HepG2 (cell line): ENCODE data around the gene OSER1. TPM values are rescaled to one million over a fixed set of nuclear protein-coding genes. Genes with fewer than 3 reads are reported as not detected.

ENCODE experiments used
- CAMTA2 ChIP-seq: sonication (generic); formaldehyde crosslinking; IDR thresholded peaks from 2 replicates; pipeline ENCODE4 v1.4.0; 2020; ENCODE audit warnings: mild to moderate bottlenecking, missing genetic modification reagents, borderline replicate concordance
- CREB3 ChIP-seq: sonication (generic); formaldehyde crosslinking; IDR thresholded peaks from 2 replicates; pipeline ENCODE4 v1.5.0; 2020; ENCODE audit warnings: missing genetic modification reagents
- DRAP1 ChIP-seq: IDR thresholded peaks from 2 replicates; pipeline ENCODE4 v1.6.1; 2016; ENCODE audit warnings: missing genetic modification reagents, missing compliant biosample characterization
- HMGA1 ChIP-seq: sonication (generic); formaldehyde crosslinking; conservative IDR thresholded peaks from 2 replicates; pipeline ENCODE4 v1.4.0; 2020; ENCODE audit warnings: missing genetic modification reagents
- HNRNPL ChIP-seq: fragments of 200-400 bp; formaldehyde crosslinking; IDR thresholded peaks from 2 replicates; pipeline ENCODE4 v1.6.1; 2017; ENCODE audit warnings: mild to moderate bottlenecking, low read depth, low read length
- HOXA5 ChIP-seq: sonication (generic); formaldehyde crosslinking; IDR thresholded peaks from 2 replicates; pipeline ENCODE4 v1.4.0; 2020; ENCODE audit warnings: missing genetic modification reagents
- KDM2A ChIP-seq: sonication (generic); formaldehyde crosslinking; IDR thresholded peaks from 2 replicates; pipeline ENCODE4 v1.4.0; 2020; ENCODE audit warnings: low read depth, missing genetic modification reagents, borderline replicate concordance
- KDM6A ChIP-seq: IDR thresholded peaks from 2 replicates; pipeline ENCODE4 v1.6.1; 2016; ENCODE audit warnings: low read depth
- MBNL3 ChIP-seq: fragments of 250-450 bp; sonication (Bioruptor Pico); conservative IDR thresholded peaks from 2 replicates; pipeline ENCODE4 v1.8.0; 2022; ENCODE audit warnings: mild to moderate bottlenecking, inconsistent platforms
- MIXL1 ChIP-seq: IDR thresholded peaks from 2 replicates; pipeline ENCODE4 v1.6.1; 2016
- MTF2 ChIP-seq: sonication (generic); formaldehyde crosslinking; IDR thresholded peaks from 2 replicates; pipeline ENCODE4 v1.5.0; 2020; ENCODE audit warnings: missing genetic modification reagents, borderline replicate concordance
- PCBP1 ChIP-seq: fragments of 200-400 bp; formaldehyde crosslinking; IDR thresholded peaks from 2 replicates; pipeline ENCODE4 v1.6.1; 2017; ENCODE audit warnings: mild to moderate bottlenecking, low read depth, low read length, borderline replicate concordance
- PHB2 ChIP-seq: fragments of 450-650 bp; IDR thresholded peaks from 2 replicates; pipeline ENCODE4 v1.6.1; 2018; ENCODE audit not compliant: partially characterized antibody
- SAP130 ChIP-seq: IDR thresholded peaks from 2 replicates; pipeline ENCODE4 v1.6.1; 2016; ENCODE audit warnings: low read depth
- SP5 ChIP-seq: IDR thresholded peaks from 2 replicates; pipeline ENCODE4 v1.6.1; 2016; ENCODE audit warnings: low read depth, borderline replicate concordance
- TEAD3 ChIP-seq: optimal IDR thresholded peaks from 2 replicates; pipeline ENCODE3; 2016; ENCODE audit warnings: borderline replicate concordance
- TERF1 ChIP-seq: sonication (generic); formaldehyde crosslinking; IDR thresholded peaks from 2 replicates; pipeline ENCODE4 v1.8.0; 2022; ENCODE audit warnings: mild to moderate bottlenecking, missing genetic modification reagents, moderate library complexity
- ZFP82 ChIP-seq: sonication (generic); formaldehyde crosslinking; IDR thresholded peaks from 2 replicates; pipeline ENCODE4 v1.5.1; 2020; ENCODE audit warnings: mild to moderate bottlenecking, missing genetic modification reagents, borderline replicate concordance
- ZIK1 ChIP-seq: sonication (generic); formaldehyde crosslinking; IDR thresholded peaks from 2 replicates; pipeline ENCODE4 v1.5.0; 2020; ENCODE audit warnings: mild to moderate bottlenecking, low read depth, missing genetic modification reagents, borderline replicate concordance
- ZKSCAN1 ChIP-seq: fragments of 150-350 bp; IDR thresholded peaks from 2 replicates; pipeline ENCODE4 v1.6.1; 2014; ENCODE audit warnings: low read length
- ZKSCAN8 ChIP-seq: IDR thresholded peaks from 2 replicates; pipeline ENCODE4 v1.6.1; 2016; ENCODE audit warnings: borderline replicate concordance, missing genetic modification reagents, missing compliant biosample characterization
- ZNF343 ChIP-seq: sonication (generic); formaldehyde crosslinking; IDR thresholded peaks from 2 replicates; pipeline ENCODE4 v1.4.0; 2020; ENCODE audit warnings: mild to moderate bottlenecking, missing genetic modification reagents
- ZNF460 ChIP-seq: sonication (generic); formaldehyde crosslinking; IDR thresholded peaks from 2 replicates; pipeline ENCODE4 v1.5.1; 2020; ENCODE audit warnings: missing genetic modification reagents, mild to moderate bottlenecking, borderline replicate concordance
- ZNF598 ChIP-seq: sonication (generic); formaldehyde crosslinking; IDR thresholded peaks from 2 replicates; pipeline ENCODE4 v1.5.1; 2020; ENCODE audit warnings: mild to moderate bottlenecking, missing genetic modification reagents, borderline replicate concordance
- polyA plus RNA-seq, 8 experiments: library from polyadenylated mRNA; depleted of rRNA in 3 of 8; stranded (reverse) in 7 of 8; unstranded in 1 of 8; fragments of >200 nt; fragmentation: Illumina TruSeq in 4 of 8; extraction: Trizol in 4 of 8; gene quantifications; 2 replicates each; pipeline versions ENCODE4 v1.2.1 to v1.2.3, GENCODE V29; 2011 to 2016; ENCODE audit warnings: low read depth in 4 of 8, missing spikeins in 1 of 8, mixed read lengths in 1 of 8; ENCODE audit not compliant: insufficient read depth in 1 of 8
- total RNA-seq, 5 experiments: library from RNA; depleted of rRNA; stranded (reverse); fragments of >200 nt; fragmentation: Illumina TruSeq; extraction: Trizol; gene quantifications; 2 replicates each; pipeline ENCODE4 v1.2.3, GENCODE V29; 2016; ENCODE audit warnings: low read depth in 1 of 5
- TF ChIP-seq, protein P1 (sequence below): sonication (generic); formaldehyde crosslinking; IDR thresholded peaks from 2 replicates; pipeline ENCODE4 v1.4.0; 2020; ENCODE audit warnings: mild to moderate bottlenecking, missing genetic modification reagents

The OSER1 gene
- total and polyA plus RNA-seq, 2 of the 13 experiments (the other 11 are each of a cell fraction or from before 2014, with no cell fraction given) = 71.2 to 71.5 TPM

GRCh38 chr20:44187054-44187771, 23.4 kb downstream of the OSER1 start, which contains the start of gene JPH2 (continued):
- TF ChIP-seq MTF2 = no peak
- no peak for TF ChIP-seq PHB2
- no peak for TF ChIP-seq ZFP82 (CRISPR knock-in tag)
- TF ChIP-seq HNRNPL = no peak
- TF ChIP-seq CREB3 (CRISPR knock-in tag) = no peak
- TF ChIP-seq KDM6A (CRISPR knock-in tag) = no peak
- 0 out of 2 replicates have a peak, but pooled peaks have one; percentile 55 for TF ChIP-seq TERF1 (CRISPR knock-in tag)
- TF ChIP-seq ZKSCAN8 (CRISPR knock-in tag) = no peak
- TF ChIP-seq SP5 (CRISPR knock-in tag) = 0 out of 2 replicates have a peak, but pooled peaks have one; percentile 15
- no peak for TF ChIP-seq KDM2A (CRISPR knock-in tag)
- TF ChIP-seq MBNL3 = no peak
- 0 out of 2 replicates have a peak, but pooled peaks have one; percentile 31 for TF ChIP-seq PCBP1
- TF ChIP-seq ZKSCAN1 = no peak
- no peak for TF ChIP-seq ZIK1 (CRISPR knock-in tag)
- TF ChIP-seq MIXL1 (CRISPR knock-in tag) = no peak
- no peak for TF ChIP-seq CAMTA2
- 0 out of 2 replicates have a peak, but pooled peaks have one; percentile 16 for TF ChIP-seq ZNF598 (CRISPR knock-in tag)
- TF ChIP-seq DRAP1 (CRISPR knock-in tag) = 0 out of 2 replicates have a peak, but pooled peaks have one; percentile 28
- no peak for TF ChIP-seq ZNF343 (CRISPR knock-in tag)
- peak; percentile 23; the same call in 1 of the 2 replicates for TF ChIP-seq SAP130 (CRISPR knock-in tag)
- TF ChIP-seq, protein P1, sequence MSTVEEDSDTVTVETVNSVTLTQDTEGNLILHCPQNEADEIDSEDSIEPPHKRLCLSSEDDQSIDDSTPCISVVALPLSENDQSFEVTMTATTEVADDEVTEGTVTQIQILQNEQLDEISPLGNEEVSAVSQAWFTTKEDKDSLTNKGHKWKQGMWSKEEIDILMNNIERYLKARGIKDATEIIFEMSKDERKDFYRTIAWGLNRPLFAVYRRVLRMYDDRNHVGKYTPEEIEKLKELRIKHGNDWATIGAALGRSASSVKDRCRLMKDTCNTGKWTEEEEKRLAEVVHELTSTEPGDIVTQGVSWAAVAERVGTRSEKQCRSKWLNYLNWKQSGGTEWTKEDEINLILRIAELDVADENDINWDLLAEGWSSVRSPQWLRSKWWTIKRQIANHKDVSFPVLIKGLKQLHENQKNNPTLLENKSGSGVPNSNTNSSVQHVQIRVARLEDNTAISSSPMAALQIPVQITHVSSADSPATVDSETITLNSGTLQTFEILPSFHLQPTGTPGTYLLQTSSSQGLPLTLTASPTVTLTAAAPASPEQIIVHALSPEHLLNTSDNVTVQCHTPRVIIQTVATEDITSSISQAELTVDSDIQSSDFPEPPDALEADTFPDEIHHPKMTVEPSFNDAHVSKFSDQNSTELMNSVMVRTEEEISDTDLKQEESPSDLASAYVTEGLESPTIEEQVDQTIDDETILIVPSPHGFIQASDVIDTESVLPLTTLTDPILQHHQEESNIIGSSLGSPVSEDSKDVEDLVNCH (CRISPR knock-in tag) = no peak
- no peak for TF ChIP-seq ZNF460 (CRISPR knock-in tag)
- TF ChIP-seq HMGA1 (CRISPR knock-in tag) = no peak
- peak; percentile 17 for TF ChIP-seq TEAD3 (CRISPR knock-in tag)
- TF ChIP-seq HOXA5 (CRISPR knock-in tag) = no peak
